ENCODE data around the gene ITGA2. TPM values are rescaled to one million over a fixed set of nuclear protein-coding genes. Genes with fewer than 3 reads are reported as not detected.

Gene ITGA2
- total RNA-seq, 4 donors from 2014 or later = 12.0 to 28.5 (median 21.6) TPM

DNA sequence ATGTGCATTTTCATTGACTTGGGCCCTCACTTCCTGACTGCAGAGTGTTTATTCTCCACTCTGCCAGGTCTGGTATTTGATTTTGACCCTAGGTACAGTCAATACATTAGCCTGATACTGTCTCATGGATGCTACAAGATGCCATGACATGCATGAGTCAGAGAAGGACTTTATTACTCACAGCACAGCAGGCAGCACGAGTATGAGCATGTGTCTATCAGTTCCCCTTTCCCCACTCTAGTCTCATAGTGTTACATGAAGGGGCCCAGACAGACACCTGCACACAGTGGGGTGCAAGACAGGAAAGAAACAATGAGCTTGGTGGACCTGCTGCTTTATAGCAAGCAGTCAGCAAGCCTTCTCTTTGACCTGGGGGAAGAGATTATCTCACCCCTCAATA, 19.6 kb downstream of the ITGA2 start:
- DNase-seq = no peak
- H3K4me1 ChIP-seq = peaks cover 0 to 46% (median 6%) of the 10 kb centered on the region in 3 donors
- 0 to 20% methylated on average over 1 of the region's 1 CpG for WGBS, 2 donors
- H3K36me3 ChIP-seq = peaks cover 0 to 8% (median 0%) of the 10 kb centered on the region in 3 donors
- H3K4me3 ChIP-seq = no peak overlapping the region
- TF ChIP-seq, protein P1, sequence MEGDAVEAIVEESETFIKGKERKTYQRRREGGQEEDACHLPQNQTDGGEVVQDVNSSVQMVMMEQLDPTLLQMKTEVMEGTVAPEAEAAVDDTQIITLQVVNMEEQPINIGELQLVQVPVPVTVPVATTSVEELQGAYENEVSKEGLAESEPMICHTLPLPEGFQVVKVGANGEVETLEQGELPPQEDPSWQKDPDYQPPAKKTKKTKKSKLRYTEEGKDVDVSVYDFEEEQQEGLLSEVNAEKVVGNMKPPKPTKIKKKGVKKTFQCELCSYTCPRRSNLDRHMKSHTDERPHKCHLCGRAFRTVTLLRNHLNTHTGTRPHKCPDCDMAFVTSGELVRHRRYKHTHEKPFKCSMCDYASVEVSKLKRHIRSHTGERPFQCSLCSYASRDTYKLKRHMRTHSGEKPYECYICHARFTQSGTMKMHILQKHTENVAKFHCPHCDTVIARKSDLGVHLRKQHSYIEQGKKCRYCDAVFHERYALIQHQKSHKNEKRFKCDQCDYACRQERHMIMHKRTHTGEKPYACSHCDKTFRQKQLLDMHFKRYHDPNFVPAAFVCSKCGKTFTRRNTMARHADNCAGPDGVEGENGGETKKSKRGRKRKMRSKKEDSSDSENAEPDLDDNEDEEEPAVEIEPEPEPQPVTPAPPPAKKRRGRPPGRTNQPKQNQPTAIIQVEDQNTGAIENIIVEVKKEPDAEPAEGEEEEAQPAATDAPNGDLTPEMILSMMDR (IDR thresholded peaks at IDR 0.05) = no peak
- TF ChIP-seq POLR2A (IDR thresholded peaks at IDR 0.05) = no peak
- no peaks in the 10 kb centered on the region for H3K27me3 ChIP-seq
- H3K9me3 ChIP-seq = no peaks in the 10 kb centered on the region
- H3K27ac ChIP-seq = peak overlapping the region in 1 of 4 donors; percentile 1
- intact Hi-C loops (cut with DNase I) = no loop called here

- no peaks in the 10 kb centered on the region for H3K36me3 ChIP-seq
- H3K27ac ChIP-seq = no peak overlapping the region
- no peak overlapping the region for H3K4me3 ChIP-seq
- TF ChIP-seq, protein P1 (IDR thresholded peaks at IDR 0.05) = no peak
- no peak for TF ChIP-seq POLR2A (IDR thresholded peaks at IDR 0.05)
- intact Hi-C loops (cut with DNase I) = no loop called here
- DNase-seq = no peak
- H3K27me3 ChIP-seq = no peaks in the 10 kb centered on the region
- WGBS, 2 donors = 67 to 93% methylated on average over 1 of the region's 1 CpG
- H3K4me1 ChIP-seq = peaks cover 0 to 46% (median 6%) of the 10 kb centered on the region in 3 donors
- H3K9me3 ChIP-seq = no peaks in the 10 kb centered on the region
These were observed 20.7 kb downstream of the ITGA2 start for GRCh38 chr5:53009816-53010215.

- no peak for TF ChIP-seq POLR2A (IDR thresholded peaks at IDR 0.05)
- TF ChIP-seq, protein P1 (IDR thresholded peaks at IDR 0.05) = no peak
- H3K27me3 ChIP-seq = no peaks in the 10 kb centered on the region
- 22 to 35% methylated on average over 1 of the region's 1 CpG for WGBS, 2 donors
- DNase-seq = no peak
- no peak overlapping the region for H3K27ac ChIP-seq
- H3K9me3 ChIP-seq = no peaks in the 10 kb centered on the region
- peaks cover 0 to 38% (median 6%) of the 10 kb centered on the region in 3 donors for H3K4me1 ChIP-seq
- no peak overlapping the region for H3K4me3 ChIP-seq
- H3K36me3 ChIP-seq = no peaks in the 10 kb centered on the region
- intact Hi-C loops (cut with DNase I) = no loop called here
These were observed 21.7 kb downstream of the ITGA2 start for GRCh38 chr5:53010814-53011213.

DNA sequence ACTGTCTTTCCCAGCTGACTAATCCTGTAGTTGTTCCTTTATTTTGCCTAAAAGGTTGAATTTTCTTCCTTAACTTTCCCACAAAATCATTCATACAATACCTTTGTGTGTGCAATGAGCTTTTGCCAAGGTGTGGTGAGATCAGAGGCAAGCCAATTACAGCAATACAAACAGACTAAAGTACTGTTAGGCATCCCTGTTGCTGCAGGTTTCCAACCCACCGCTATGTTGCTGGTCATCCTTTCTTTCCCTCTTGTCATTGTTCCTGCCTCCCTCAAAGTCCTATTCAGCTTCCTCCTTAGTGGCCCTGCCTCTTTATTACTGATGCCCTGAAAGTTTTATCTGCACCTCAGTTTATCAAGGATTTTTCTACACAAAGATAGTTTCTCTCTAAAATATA, 22.1 kb downstream of the ITGA2 start:
- intact Hi-C loops (cut with DNase I) = no loop called here
- 48 to 60% methylated on average over 1 of the region's 1 CpG for WGBS, 2 donors

DNA sequence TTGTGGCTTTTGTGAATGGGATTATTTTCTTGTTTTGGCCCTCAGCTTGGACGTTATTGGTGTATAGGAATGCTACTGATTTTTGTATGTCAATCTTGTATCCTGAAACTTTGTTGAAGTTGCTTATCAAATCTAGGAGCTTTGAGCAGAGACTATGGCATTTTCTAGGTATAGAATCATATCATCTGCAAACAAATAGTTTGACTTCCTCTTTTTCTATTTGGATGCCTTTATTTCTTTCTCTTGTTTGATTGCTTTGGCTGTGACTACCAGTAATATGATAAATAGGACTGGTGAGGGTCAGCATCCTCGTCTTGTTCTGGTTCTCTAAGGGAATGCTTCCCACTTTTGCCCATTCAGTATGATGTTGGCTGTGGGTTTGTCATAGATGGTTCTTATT, 24.7 kb downstream of the ITGA2 start:
- TF ChIP-seq POLR2A (IDR thresholded peaks at IDR 0.05) = no peak
- TF ChIP-seq, protein P1 (IDR thresholded peaks at IDR 0.05) = no peak
- no peaks in the 10 kb centered on the region for H3K9me3 ChIP-seq
- no peak for DNase-seq
- no peaks in the 10 kb centered on the region for H3K36me3 ChIP-seq
- H3K4me3 ChIP-seq = no peak overlapping the region
- peaks cover 0 to 11% (median 0%) of the 10 kb centered on the region in 3 donors for H3K4me1 ChIP-seq
- WGBS, 2 donors = 63 to 83% methylated on average over 2 of the region's 2 CpGs
- intact Hi-C loops (cut with DNase I) = no loop called here
- H3K27me3 ChIP-seq = no peaks in the 10 kb centered on the region
- no peak overlapping the region for H3K27ac ChIP-seq

More for the DNA sequence above, 22.1 kb downstream of the ITGA2 start:
- Histone ChIP-seq H3K36me3 (no peaks in the 10 kb centered on the region), H3K4me3 (no peak overlapping the region), H3K27me3 (no peaks in the 10 kb centered on the region), H3K27ac (no peak overlapping the region), H3K4me1 (peaks cover 0 to 34% (median 6%) of the 10 kb centered on the region in 3 donors), H3K9me3 (no peaks in the 10 kb centered on the region)
- TF ChIP-seq, protein P1 (IDR thresholded peaks at IDR 0.05) = no peak
- TF ChIP-seq POLR2A (IDR thresholded peaks at IDR 0.05) = no peak
- DNase-seq = no peak
